D721Med (cell line): Measurements from ENCODE around the gene HIVEP2.
A peak's percentile ranks its signal among the peaks of the same experiment; 100 is the strongest.

Experiments used
- DNase-seq: peaks from one replicate; pipeline ENCODE4 v3.0.0; 2011; ENCODE audit warnings: low spot score; ENCODE audit not compliant: insufficient read length
- FAIRE-seq: peaks from 2 replicates; lab custom pipeline; 2011; peaks lifted over from hg19 to GRCh38; lab: Jason Lieb, UNC
- CTCF ChIP-seq: IDR thresholded peaks from 2 replicates; pipeline ENCODE4 v1.5.1; 2012; ENCODE audit warnings: mild to moderate bottlenecking, control low read depth; ENCODE audit not compliant: insufficient read depth; ENCODE audit errors: missing control alignments

HIVEP2 gene

DNA sequence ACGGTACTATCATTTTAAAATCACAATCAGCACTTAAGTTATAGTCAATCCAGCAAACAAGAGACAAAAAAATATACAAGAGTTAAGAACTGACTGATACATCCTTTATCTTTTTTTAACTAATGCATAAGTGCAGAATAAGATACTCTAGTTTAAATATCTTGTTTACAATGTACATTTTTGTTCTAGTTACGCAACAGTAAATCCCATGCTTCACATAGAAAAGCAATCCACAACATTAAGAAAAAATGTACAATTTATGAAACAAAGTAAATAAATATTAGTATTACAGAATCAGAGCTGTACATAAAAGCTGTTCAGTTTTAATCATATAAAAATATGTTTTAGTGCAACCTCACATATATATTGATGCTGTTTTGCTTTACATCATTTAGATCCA lies 192.6 kb downstream of the HIVEP2 start:
- DNase-seq = no peak
- no peak for FAIRE-seq
- no peak for TF ChIP-seq CTCF

DNA sequence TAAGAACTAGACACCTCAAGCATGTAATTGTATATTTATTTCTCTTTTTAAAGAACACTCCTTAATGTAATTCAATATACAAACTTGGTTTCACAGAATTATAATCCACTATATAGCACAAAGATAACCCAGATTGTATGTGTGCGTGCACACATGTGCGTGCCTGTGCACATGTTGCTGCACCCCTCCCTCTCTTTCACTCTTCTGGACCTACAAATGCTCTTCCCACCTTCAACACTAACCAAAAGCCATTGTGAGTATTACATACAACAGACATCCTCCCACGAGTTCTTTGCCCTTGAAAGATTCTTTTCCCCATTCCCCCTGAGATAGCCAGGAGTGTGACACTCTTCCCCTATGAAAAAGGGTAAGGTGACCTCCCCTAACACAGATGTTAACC lies 193.5 kb downstream of the HIVEP2 start:
- FAIRE-seq = no peak
- TF ChIP-seq CTCF = no peak
- DNase-seq = no peak

DNA sequence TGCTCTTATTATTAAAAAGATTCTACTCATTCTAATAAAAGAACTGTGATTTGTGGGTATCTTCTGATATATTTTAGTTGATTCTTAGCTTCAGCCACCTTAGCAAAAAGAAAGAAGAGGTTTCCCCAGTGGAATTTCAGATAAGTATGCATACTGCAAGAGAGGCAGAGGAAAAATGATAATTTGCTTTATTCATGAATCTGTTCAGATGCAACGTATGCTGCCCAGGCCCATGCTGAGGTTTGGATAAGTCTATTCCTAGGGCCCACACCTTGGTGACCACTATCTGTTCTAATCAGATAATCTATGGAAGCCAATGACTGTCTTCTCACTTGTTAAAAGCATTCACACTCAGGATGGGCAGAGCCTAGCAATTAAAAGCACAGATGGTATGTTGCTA lies 194.0 kb downstream of the HIVEP2 start:
- no peak for FAIRE-seq

GRCh38 chr6:142749556-142749955 lies 195.4 kb downstream of the HIVEP2 start:
- FAIRE-seq = no peak
- no peak for TF ChIP-seq CTCF
- no peak for DNase-seq

More for the DNA sequence above, 194.0 kb downstream of the HIVEP2 start:
- no peak for DNase-seq
- no peak for TF ChIP-seq CTCF

DNA sequence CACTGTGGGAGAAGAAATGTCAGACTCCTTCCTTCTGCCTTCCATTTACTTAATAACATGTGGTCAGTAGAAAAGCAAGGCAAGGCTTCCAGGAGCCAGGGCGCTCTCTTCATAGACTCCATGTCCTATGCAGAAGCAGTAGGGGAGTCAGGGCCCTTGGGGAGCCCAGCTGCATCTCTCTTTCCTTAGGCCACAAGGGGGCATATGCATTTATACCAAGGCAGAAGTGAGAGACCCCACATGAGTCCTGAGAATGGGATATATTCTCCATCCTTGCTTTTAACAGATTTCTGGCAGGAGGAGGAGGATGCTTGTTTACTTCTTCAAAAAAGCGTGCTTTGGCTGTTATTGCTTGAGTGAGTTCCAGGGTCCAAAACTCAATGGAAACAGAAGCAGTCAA lies 198.5 kb downstream of the HIVEP2 start:
- DNase-seq = no peak
- FAIRE-seq = no peak
- peak; percentile 22 for TF ChIP-seq CTCF

- FAIRE-seq (no peak), DNase-seq (no peak)
- no peak for TF ChIP-seq CTCF
Observed at GRCh38 chr6:142744836-142745235, 200.1 kb downstream of the HIVEP2 start.

GRCh38 chr6:142740449-142740848 lies 204.5 kb downstream of the HIVEP2 start:
- FAIRE-seq (no peak), DNase-seq (no peak)
- no peak for TF ChIP-seq CTCF
